WTC11 (cell line): ENCODE data around the gene SLC5A2.

Experiments
- ARID4B ChIP-seq: sonication (generic); formaldehyde crosslinking; IDR thresholded peaks from 2 replicates; pipeline ENCODE4 v1.8.0; 2023; ENCODE audit warnings: missing genetic modification reagents, mild to moderate bottlenecking, borderline replicate concordance
- ATF1 ChIP-seq: sonication (generic); formaldehyde crosslinking; IDR thresholded peaks from 2 replicates; pipeline ENCODE4 v1.8.1; 2023; ENCODE audit warnings: mild to moderate bottlenecking, moderate library complexity, missing genetic modification reagents
- CTCF ChIP-seq: fragments of 200-600 bp; IDR thresholded peaks from 2 replicates; pipeline ENCODE4 v1.8.0; 2022; ENCODE audit warnings: antibody characterized with exemption
- E2F5 ChIP-seq: sonication (generic); formaldehyde crosslinking; IDR thresholded peaks from 2 replicates; pipeline ENCODE4 v1.8.1; 2022; ENCODE audit warnings: mild to moderate bottlenecking, moderate library complexity, missing genetic modification reagents
- MAX ChIP-seq: sonication (generic); formaldehyde crosslinking; IDR thresholded peaks from 2 replicates; pipeline ENCODE4 v1.8.0; 2022; ENCODE audit warnings: mild to moderate bottlenecking, missing genetic modification reagents
- NFYB ChIP-seq: sonication (generic); formaldehyde crosslinking; conservative IDR thresholded peaks from 2 replicates; pipeline ENCODE4 v1.8.0; 2022; ENCODE audit warnings: low read depth, missing genetic modification reagents
- PREB ChIP-seq: sonication (generic); formaldehyde crosslinking; IDR thresholded peaks from 2 replicates; pipeline ENCODE4 v1.8.1; 2022; ENCODE audit warnings: mild to moderate bottlenecking, missing genetic modification reagents, moderate library complexity, borderline replicate concordance
- SOX15 ChIP-seq: fragments of 250-450 bp; sonication (Bioruptor Pico); IDR thresholded peaks from 2 replicates; pipeline ENCODE4 v1.9.0; 2021; ENCODE audit warnings: mild to moderate bottlenecking
- SP1 ChIP-seq: sonication (generic); formaldehyde crosslinking; conservative IDR thresholded peaks from 2 replicates; pipeline ENCODE4 v1.8.1; 2022; ENCODE audit warnings: missing genetic modification reagents
- ZMAT4 ChIP-seq: fragments of 250-450 bp; sonication (Bioruptor Pico); IDR thresholded peaks from 2 replicates; pipeline ENCODE4 v1.9.0; 2021; ENCODE audit warnings: mild to moderate bottlenecking
- ZNF121 ChIP-seq: sonication (generic); formaldehyde crosslinking; IDR thresholded peaks from 2 replicates; pipeline ENCODE4 v1.8.0; 2023; ENCODE audit warnings: missing genetic modification reagents
- TF ChIP-seq, protein P1 (sequence below): sonication (generic); formaldehyde crosslinking; conservative IDR thresholded peaks from 2 replicates; pipeline ENCODE4 v1.8.1; 2023; ENCODE audit warnings: mild to moderate bottlenecking, low read depth, missing genetic modification reagents, moderate library complexity

- no peak for TF ChIP-seq E2F5 (CRISPR knock-in tag)
- TF ChIP-seq SP1 (CRISPR knock-in tag), result peak; percentile 13; the same call in 1 of the 2 replicates
- TF ChIP-seq CTCF, result no peak
- no peak for TF ChIP-seq ZNF121
- no peak for TF ChIP-seq NFYB (CRISPR knock-in tag)
- TF ChIP-seq MAX (CRISPR knock-in tag), result no peak
- no peak for TF ChIP-seq SOX15 (CRISPR knock-in tag)
- TF ChIP-seq ARID4B (CRISPR knock-in tag), result 0 out of 2 replicates have a peak, but pooled peaks have one; percentile 39
- TF ChIP-seq PREB (CRISPR knock-in tag), result no peak
- TF ChIP-seq, protein P1, sequence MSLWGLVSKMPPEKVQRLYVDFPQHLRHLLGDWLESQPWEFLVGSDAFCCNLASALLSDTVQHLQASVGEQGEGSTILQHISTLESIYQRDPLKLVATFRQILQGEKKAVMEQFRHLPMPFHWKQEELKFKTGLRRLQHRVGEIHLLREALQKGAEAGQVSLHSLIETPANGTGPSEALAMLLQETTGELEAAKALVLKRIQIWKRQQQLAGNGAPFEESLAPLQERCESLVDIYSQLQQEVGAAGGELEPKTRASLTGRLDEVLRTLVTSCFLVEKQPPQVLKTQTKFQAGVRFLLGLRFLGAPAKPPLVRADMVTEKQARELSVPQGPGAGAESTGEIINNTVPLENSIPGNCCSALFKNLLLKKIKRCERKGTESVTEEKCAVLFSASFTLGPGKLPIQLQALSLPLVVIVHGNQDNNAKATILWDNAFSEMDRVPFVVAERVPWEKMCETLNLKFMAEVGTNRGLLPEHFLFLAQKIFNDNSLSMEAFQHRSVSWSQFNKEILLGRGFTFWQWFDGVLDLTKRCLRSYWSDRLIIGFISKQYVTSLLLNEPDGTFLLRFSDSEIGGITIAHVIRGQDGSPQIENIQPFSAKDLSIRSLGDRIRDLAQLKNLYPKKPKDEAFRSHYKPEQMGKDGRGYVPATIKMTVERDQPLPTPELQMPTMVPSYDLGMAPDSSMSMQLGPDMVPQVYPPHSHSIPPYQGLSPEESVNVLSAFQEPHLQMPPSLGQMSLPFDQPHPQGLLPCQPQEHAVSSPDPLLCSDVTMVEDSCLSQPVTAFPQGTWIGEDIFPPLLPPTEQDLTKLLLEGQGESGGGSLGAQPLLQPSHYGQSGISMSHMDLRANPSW (CRISPR knock-in tag), result no peak
- TF ChIP-seq ZMAT4 (CRISPR knock-in tag), result no peak
- no peak for TF ChIP-seq ATF1 (CRISPR knock-in tag)
Observed at GRCh38 chr16:31487720-31488467, 5.0 kb downstream of the SLC5A2 start.
